Activated CD8-positive, alpha-beta memory T cell treated with anti-CD3 and anti-CD28 coated beads, Interleukin-2, amount 10 ng/mL, durations not matched to agents 7 days and 5 days (primary cell): ENCODE data around the gene SQOR. TPM values are rescaled to one million over a fixed set of nuclear protein-coding genes. Genes with fewer than 3 reads are reported as not detected.

Source experiments
- ATAC-seq: fragments of 150-1000 bp; cut with Tn5 transposase; one replicate; pipeline ENCODE4 v1.10.0; 2021; ENCODE audit warnings: moderate library complexity
- CTCF ChIA-PET: fragments of 350-600 bp; sonication (Branson Sonifier 250); formaldehyde crosslinking; loops from one replicate; lab custom pipeline; 2021; ENCODE audit warnings: antibody characterized with exemption; lab: Charles Lee
- DNase-seq: peaks from one replicate; pipeline ENCODE4 v3.0.0-alpha.2; 2020
- H3K27ac Mint-ChIP-seq: one replicate; pipeline ENCODE4 v1.8.0; 2021; ENCODE audit warnings: mild to moderate bottlenecking, mixed read lengths
- H3K27me3 Mint-ChIP-seq: one replicate; pipeline ENCODE4 v1.8.0; 2021; ENCODE audit warnings: mixed read lengths
- H3K36me3 Mint-ChIP-seq: one replicate; pipeline ENCODE4 v1.8.0; 2021; ENCODE audit warnings: mild to moderate bottlenecking, mixed read lengths
- H3K4me1 Mint-ChIP-seq: one replicate; pipeline ENCODE4 v1.8.0; 2021; ENCODE audit warnings: mixed read lengths
- H3K4me3 Mint-ChIP-seq: one replicate; pipeline ENCODE4 v1.8.0; 2021; ENCODE audit warnings: mild to moderate bottlenecking, moderate library complexity, mixed read lengths
- H3K9me3 Mint-ChIP-seq: one replicate; pipeline ENCODE4 v1.8.0; 2022; ENCODE audit warnings: low read depth, mixed read lengths
- total RNA-seq, 2 experiments: library from RNA; stranded (reverse); gene quantifications; one replicate each; pipeline ENCODE4 v1.2.3, GENCODE V29; 2021

The SQOR gene
- total RNA-seq, 2 experiments from 2014 or later = 79.8 to 86.4 TPM

DNA sequence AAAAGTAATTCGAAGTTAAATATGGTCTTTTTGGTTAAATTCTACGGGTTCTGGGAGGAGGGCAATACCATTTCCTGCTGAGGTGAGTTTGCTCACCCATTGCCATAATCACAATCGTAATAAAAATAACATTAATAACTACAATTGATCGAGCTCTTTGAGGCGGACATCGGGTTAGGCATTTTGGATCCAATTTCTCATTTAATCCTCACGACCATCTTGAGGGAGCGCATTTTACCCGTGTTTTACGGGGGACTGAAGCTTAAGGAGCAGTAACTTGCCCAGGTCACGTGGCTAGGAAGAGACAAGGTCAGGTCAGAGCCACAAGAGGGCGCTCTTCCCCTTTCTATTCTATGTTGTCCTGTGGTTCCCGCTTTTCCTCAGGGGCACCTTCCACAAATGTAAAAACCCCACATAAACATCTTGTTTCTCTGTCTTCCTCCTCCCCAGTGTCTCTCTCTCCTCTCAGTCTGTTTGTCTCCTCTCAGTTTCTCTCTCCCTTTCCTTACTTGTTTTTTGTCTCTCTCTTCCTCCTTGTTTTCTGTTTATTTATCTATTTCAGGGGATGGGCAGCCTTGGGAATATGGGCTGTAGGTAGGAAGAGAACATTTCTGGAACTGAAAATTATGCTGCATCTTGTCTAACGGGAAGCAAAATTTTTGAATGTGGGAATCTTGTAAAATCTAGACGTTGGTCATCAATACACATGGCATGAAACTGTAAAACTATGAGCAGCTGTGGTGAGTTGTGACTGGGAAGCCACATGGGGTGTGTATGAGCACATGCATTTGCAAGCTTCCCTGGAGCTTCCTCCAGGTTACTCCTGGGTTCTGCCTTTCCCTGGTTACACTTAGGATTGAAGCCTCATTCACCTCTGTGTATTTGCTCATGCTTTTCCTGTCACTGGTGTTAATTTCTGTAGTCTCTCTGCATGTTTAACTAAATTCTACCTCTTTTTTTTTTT is 71.0 kb downstream of the SQOR start:
- ATAC-seq (peak; percentile 84), DNase-seq (peak; percentile 77)
- H3K4me1 Mint-ChIP-seq = peaks cover 13% of the 10 kb centered on the region
- peaks cover 13% of the 10 kb centered on the region for H3K27me3 Mint-ChIP-seq
- H3K9me3 Mint-ChIP-seq = no peaks in the 10 kb centered on the region
- peak overlapping the region; percentile 79 for H3K4me3 Mint-ChIP-seq
- CTCF ChIA-PET = interaction anchor here (0.6 to 1.9 kb wide), 26 partner anchors 8 to 684 kb away, joined by 3 to 14 read pairs (median 4); partner anchors contain the start of gene SQOR
- H3K27ac Mint-ChIP-seq = no peak overlapping the region
- H3K36me3 Mint-ChIP-seq = no peaks in the 10 kb centered on the region

DNA sequence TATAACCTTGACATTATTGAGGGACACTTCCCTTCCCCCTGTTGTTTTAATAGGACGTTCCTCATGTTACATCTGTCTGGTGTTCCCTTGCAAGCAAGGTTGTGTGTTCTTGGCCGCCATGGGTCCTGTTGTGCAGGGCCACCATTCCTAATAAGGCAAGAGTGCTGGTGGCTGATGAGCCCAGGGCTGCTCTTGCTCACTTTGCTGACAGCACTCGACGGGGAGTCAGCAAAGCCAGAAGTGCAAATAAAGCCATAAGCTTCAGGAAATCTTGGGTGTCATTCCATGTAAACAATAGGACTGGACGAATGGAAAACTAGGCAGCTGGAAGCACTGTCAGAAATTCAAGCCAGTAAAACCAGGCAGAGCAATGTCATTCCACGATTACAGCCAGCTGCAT is 75.8 kb downstream of the SQOR start:
- no peak for DNase-seq
- Mint-ChIP-seq H3K27me3 (peaks cover 16% of the 10 kb centered on the region), H3K4me1 (peaks cover 6% of the 10 kb centered on the region), H3K27ac (no peak overlapping the region), H3K9me3 (no peaks in the 10 kb centered on the region), H3K4me3 (no peak overlapping the region), H3K36me3 (no peaks in the 10 kb centered on the region)
- CTCF ChIA-PET = no interaction called here
- no peak for ATAC-seq

DNA sequence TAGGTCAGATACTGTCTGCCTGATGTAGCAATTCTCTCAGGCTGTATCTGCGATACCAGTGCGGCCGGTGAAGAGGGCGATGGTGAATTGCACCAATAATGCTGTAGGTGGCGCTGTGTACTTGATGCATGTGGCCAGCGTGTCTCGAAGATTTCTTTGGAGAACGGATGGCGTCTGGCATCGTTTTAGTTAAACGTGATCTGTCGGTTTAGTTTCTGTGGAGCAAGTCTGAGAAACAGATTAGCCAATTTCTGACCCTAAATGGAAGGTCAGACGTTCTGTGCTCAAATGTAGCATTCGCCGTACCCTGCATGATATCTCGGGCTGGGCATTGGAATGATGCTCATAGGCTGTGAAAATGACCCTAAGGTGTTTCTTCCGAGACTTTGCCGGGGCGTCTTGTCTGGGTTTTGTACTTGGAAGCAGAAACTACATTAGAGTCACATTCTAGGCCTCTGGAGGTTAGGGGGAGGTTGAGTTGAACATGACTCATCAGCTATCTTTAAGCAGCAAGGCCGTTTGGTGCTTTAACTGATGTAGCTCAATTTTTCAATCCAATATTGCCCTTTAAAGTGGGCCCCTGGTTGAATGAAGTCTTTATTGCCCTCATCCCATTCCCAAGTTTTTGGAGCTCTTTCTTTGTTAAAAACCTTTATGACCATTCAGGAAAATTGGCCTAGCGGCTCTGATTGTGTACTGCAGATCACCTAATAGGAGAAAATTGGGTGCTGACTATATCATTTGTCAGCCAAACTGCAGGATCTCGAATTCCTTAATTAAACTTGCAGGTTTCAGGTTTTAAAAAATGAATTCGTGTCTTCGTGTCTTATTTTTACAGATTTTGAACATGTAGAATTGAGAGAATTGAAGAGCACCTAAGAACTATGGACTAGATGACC is 80.0 kb downstream of the SQOR start:
- Mint-ChIP-seq H3K4me1 (peaks cover 2% of the 10 kb centered on the region), H3K4me3 (no peak overlapping the region), H3K9me3 (no peaks in the 10 kb centered on the region), H3K36me3 (no peaks in the 10 kb centered on the region), H3K27me3 (peaks cover 25% of the 10 kb centered on the region), H3K27ac (no peak overlapping the region)
- CTCF ChIA-PET = interaction anchor here (1.0 to 2.3 kb wide), 5 partner anchors 9 to 74 kb away, joined by 3 to 14 read pairs (median 3); no protein-coding TSS in a partner anchor
- peak; percentile 57 for DNase-seq
- peak; percentile 60 for ATAC-seq

DNA sequence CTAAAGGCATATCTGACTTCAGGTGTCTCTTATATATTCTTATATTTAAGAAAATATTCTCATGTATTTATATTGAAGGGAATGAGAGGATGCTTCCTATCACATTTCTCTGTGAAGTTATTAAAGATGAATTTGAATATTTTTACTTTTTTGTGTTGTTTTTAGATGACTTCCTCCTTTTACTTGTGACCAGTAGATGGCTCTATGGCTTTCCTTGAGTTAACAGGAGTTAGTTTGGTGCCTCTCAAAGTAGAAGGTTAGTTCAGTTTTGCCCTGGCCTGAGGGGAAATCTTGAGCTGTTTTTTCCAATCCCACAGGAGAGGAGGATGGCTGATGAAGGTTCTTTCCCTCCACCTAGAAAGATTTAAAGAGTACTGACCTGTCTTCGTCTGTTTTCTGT is 80.7 kb downstream of the SQOR start:
- peaks cover 2% of the 10 kb centered on the region for H3K4me1 Mint-ChIP-seq
- H3K27me3 Mint-ChIP-seq = peaks cover 26% of the 10 kb centered on the region
- no peak for DNase-seq
- no peaks in the 10 kb centered on the region for H3K36me3 Mint-ChIP-seq
- ATAC-seq = no peak
- CTCF ChIA-PET = interaction anchor here (1.0 to 2.3 kb wide), 5 partner anchors 10 to 73 kb away, joined by 3 to 14 read pairs (median 3); no protein-coding TSS in a partner anchor
- H3K9me3 Mint-ChIP-seq = no peaks in the 10 kb centered on the region
- H3K4me3 Mint-ChIP-seq = no peak overlapping the region
- H3K27ac Mint-ChIP-seq = no peak overlapping the region

DNA sequence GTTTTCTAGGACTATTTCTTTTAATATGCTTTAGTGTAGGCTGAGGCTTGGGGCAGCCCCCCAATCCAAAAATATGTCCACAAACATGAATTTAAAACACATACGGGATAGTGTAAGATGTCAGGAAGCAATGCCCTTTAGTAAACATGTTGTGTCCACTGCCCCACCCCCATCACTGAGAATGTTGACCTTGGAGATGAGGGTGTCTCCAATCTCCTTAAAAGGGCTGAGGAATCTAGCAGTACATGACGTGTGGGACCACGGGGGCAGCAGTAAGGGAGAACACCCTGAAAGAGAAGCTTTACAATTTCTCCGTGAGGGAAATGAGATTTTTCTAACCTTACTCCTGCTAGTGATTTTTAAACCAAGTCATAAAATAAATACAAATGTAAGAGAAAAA is 84.7 kb downstream of the SQOR start:
- ATAC-seq (no peak), DNase-seq (no peak)
- no peak overlapping the region for H3K4me3 Mint-ChIP-seq
- CTCF ChIA-PET = interaction anchor here (2.0 kb wide), 1 partner anchor 14 kb away, joined by 6 read pairs; no protein-coding TSS in a partner anchor
- peaks cover 25% of the 10 kb centered on the region for H3K27me3 Mint-ChIP-seq
- H3K36me3 Mint-ChIP-seq = no peaks in the 10 kb centered on the region
- no peaks in the 10 kb centered on the region for H3K9me3 Mint-ChIP-seq
- H3K4me1 Mint-ChIP-seq = peaks cover 2% of the 10 kb centered on the region
- no peak overlapping the region for H3K27ac Mint-ChIP-seq

DNA sequence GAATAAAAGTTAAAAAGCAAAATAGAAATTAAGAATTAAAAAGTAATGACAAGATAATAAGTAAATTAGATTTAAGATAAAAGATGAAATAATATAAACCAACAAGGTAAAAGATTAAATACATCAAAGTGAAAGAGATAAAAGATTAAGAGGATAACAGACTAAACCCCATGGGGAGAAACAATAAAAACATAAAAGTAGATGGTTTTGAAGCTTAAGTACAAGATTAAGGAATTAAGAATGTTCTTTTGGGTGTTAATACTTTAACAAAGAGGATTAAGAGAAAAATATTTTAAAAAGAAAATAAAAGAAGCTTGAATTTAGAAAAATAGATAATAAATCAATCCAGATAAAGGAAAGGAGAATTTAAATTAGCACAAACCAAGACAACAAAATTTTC is 85.4 kb downstream of the SQOR start:
- Mint-ChIP-seq H3K36me3 (no peaks in the 10 kb centered on the region), H3K4me3 (no peak overlapping the region), H3K4me1 (no peaks in the 10 kb centered on the region), H3K27me3 (peaks cover 25% of the 10 kb centered on the region), H3K27ac (no peak overlapping the region), H3K9me3 (no peaks in the 10 kb centered on the region)
- ATAC-seq (no peak), DNase-seq (no peak)
- CTCF ChIA-PET = interaction anchor here (2.0 kb wide), 1 partner anchor 15 kb away, joined by 6 read pairs; no protein-coding TSS in a partner anchor

DNA sequence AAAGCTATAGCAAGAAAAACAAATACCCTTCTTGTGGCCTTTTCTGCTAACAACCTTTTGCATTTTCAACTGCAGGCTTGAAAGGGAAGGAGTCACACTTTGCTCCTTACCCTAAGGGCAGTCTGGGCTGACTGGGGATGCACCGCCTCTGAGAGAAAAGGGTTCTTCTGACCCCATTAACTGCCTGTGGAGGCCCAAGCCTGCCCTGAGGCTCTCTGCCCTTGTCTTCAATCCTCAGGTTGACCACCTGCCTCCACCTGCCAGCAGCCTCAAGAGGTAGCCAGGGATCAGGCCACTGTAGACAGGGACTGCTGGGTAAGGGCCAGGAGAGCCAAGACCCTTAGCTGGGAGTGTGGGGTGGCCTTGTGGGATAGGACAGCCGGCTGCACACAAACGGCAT is 93.8 kb downstream of the SQOR start:
- DNase-seq (no peak), ATAC-seq (no peak)
- Mint-ChIP-seq H3K4me3 (no peak overlapping the region), H3K4me1 (no peaks in the 10 kb centered on the region), H3K27me3 (peaks cover 33% of the 10 kb centered on the region), H3K27ac (no peak overlapping the region), H3K36me3 (no peaks in the 10 kb centered on the region), H3K9me3 (no peaks in the 10 kb centered on the region)
- CTCF ChIA-PET = no interaction called here

DNA sequence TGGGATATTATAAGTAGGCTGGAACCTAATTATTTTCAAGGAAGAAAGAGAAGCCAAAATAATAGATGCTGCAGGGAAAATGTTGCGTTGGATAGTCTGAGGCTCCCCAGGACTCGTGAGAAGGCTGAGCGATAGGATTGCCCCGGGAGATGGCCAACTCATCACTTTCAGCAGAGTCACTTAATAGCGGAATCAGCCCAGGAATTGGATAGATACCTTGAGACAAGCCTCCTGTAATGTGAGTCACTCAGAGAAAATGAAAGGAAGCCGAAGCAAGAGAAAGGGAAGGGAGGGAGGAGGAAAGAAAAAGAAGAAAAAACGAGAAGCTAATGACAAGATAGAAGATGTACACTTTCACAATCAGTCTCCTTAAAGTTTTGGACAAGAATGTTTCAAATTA is 94.3 kb downstream of the SQOR start:
- no peaks in the 10 kb centered on the region for H3K4me1 Mint-ChIP-seq
- CTCF ChIA-PET = no interaction called here
- no peak overlapping the region for H3K27ac Mint-ChIP-seq

DNA sequence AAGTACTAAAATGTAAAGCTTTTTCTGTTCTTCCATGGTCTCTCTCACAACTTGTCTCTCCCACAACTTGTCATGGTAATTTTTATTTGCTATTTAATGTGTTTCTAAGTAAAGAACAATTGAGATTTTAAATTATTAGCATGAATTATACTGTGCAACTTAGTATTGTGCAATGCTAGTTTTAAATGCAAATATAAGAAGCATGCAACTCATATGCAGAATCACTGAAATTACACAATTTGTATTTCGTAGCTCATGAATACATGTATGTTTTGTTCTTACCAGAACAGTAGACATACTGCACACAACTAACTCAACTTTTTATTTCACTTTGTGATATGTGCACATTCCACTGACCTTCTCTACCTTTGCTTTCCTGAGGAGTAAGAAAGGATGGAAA is 96.5 kb downstream of the SQOR start:
- Mint-ChIP-seq H3K27me3 (peaks cover 36% of the 10 kb centered on the region), H3K4me3 (no peak overlapping the region), H3K4me1 (no peaks in the 10 kb centered on the region), H3K36me3 (no peaks in the 10 kb centered on the region), H3K9me3 (no peaks in the 10 kb centered on the region), H3K27ac (no peak overlapping the region)
- no peak for DNase-seq
- ATAC-seq = no peak
- CTCF ChIA-PET = interaction anchor here (0.9 kb wide), 1 partner anchor 26 kb away, joined by 3 read pairs; no protein-coding TSS in a partner anchor

More for the DNA sequence above, 94.3 kb downstream of the SQOR start:
- DNase-seq (no peak), ATAC-seq (no peak)
- Mint-ChIP-seq H3K4me3 (no peak overlapping the region), H3K36me3 (no peaks in the 10 kb centered on the region), H3K9me3 (no peaks in the 10 kb centered on the region), H3K27me3 (peaks cover 36% of the 10 kb centered on the region)

DNA sequence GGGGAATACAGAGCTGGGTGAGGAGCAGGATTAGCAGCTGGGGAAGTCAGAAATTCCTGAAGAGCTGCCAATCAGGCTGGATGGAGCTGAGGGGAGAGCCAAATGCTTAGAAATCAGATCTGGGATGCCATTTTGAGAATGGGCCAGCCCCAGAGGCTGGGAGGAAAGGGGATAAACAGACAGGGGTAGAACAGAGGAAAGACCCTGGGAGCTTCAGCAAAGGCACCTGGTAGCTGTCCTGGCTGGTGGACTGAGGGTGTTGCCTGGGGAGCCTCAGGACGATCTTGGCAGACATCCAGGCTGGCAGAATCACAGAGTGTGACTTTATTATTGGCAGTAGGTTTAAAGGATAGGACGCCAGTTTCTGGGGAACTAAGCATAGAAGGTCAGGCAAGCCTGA is 97.8 kb downstream of the SQOR start:
- no peak overlapping the region for H3K27ac Mint-ChIP-seq
- DNase-seq = no peak
- peaks cover 35% of the 10 kb centered on the region for H3K27me3 Mint-ChIP-seq
- no peaks in the 10 kb centered on the region for H3K36me3 Mint-ChIP-seq
- H3K4me3 Mint-ChIP-seq = no peak overlapping the region
- CTCF ChIA-PET = no interaction called here
- ATAC-seq = no peak
- no peaks in the 10 kb centered on the region for H3K4me1 Mint-ChIP-seq
- no peaks in the 10 kb centered on the region for H3K9me3 Mint-ChIP-seq

DNA sequence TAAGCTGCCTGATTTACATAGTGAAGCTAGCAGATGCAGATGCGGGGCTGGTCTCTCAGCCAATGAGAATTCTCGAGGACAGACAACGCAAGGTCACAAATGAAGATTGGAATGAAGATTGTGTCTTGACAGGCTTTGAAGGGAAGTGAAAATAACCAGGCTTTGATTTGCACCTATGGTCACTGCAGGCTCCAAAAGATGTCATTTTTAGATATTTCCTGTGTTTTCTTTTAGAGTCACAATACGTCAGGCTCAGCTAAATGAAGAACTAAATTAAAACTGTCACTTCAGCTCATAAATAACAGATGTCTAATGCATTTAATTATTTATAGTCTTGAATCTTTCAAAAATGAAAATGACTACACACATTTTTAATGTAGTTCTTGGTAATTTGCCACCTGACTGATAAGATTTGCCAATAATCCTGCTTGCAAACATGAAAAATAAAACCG is 99.5 kb downstream of the SQOR start:
- no peak overlapping the region for H3K27ac Mint-ChIP-seq
- DNase-seq (no peak), ATAC-seq (no peak)
- CTCF ChIA-PET = no interaction called here
- H3K4me3 Mint-ChIP-seq = no peak overlapping the region
- H3K4me1 Mint-ChIP-seq = no peaks in the 10 kb centered on the region
- H3K27me3 Mint-ChIP-seq = peaks cover 33% of the 10 kb centered on the region
- no peaks in the 10 kb centered on the region for H3K9me3 Mint-ChIP-seq
- H3K36me3 Mint-ChIP-seq = no peaks in the 10 kb centered on the region
